GM19025 (cell line): ENCODE measurements around the gene COG4.
"Not testable (repeated sequence)": the region's sequence is repeated elsewhere in the genome, so short reads cannot be mapped to it uniquely, and the experiment has no call there.

Experiments used
- ATAC-seq: cut with Tn5 transposase; IDR thresholded peaks from one replicate; pipeline ENCODE4 v1.9.1; 2021; ENCODE audit warnings: mild to moderate bottlenecking, low read depth, moderate library complexity; ENCODE audit not compliant: unreplicated experiment

COG4 gene

DNA sequence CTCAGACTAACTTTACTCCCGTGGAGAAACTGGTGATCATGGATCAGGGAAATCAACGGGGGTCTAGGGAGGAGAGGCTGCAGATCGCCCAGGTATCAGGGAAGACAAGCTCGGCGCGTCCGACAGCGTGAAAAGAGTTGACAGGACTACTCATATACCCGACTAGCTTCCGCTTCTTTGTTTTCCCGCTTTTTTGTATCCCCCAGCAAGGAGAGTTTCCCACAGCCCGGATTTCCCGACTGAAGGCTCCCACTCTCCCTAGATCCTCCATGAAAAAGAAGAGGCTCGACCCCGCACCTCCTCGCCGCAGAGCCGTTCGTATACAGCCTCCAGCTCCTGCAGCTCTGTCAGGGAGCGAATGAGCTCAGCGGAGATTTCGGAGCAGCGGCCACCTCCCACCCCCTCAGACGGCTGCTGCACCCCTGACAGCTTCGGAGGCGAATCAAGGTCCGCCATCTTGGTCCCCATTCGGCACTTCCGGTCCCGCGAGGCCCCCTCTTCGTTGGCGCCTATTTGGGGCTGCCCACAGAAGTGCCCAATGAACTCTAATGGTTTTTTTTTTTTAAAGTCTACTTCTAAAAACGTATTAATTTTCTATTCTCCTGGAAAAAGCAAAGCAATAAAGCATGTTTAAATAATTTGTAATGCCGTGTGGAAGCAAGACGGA, at the start of gene COG4:
Gene COG4, minus strand, starts transcription at position 479 of the 667 bp plus-strand sequence. Its CDS starts 11 bp downstream, at position 468.
- no peak for ATAC-seq

GRCh38 chr16:70572926-70573270, 49.5 kb upstream of the COG4 start:
- no peak for ATAC-seq

- no peak for ATAC-seq
Measured at GRCh38 chr16:70572050-70572925, 48.9 kb upstream of the COG4 start.

- no peak for ATAC-seq
Measured at GRCh38 chr16:70571623-70572022, 48.3 kb upstream of the COG4 start.

GRCh38 chr16:70570967-70571570, 47.7 kb upstream of the COG4 start:
- ATAC-seq = no peak

GRCh38 chr16:70569752-70570151, 46.4 kb upstream of the COG4 start:
- no peak for ATAC-seq

GRCh38 chr16:70568601-70569237, 45.4 kb upstream of the COG4 start:
- no peak for ATAC-seq

DNA sequence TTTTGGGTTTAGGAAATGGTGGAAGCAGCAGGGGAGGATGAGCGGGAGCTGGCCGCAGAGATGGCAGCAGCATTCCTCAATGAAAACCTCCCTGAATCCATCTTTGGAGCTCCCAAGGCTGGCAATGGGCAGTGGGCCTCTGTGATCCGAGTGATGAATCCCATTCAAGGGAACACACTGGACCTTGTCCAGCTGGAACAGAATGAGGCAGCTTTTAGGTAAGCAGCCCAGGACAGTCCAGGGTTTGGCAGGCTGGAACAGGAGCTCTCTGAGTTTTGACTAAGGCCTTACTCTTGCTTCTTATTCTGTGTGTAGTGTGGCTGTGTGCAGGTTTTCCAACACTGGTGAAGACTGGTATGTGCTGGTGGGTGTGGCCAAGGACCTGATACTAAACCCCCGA, 41.7 kb upstream of the COG4 start:
- ATAC-seq = no peak

- ATAC-seq = no peak
Measured at GRCh38 chr16:70563636-70564035, 40.3 kb upstream of the COG4 start.

GRCh38 chr16:70561623-70562022, 38.3 kb upstream of the COG4 start:
- no peak for ATAC-seq

DNA sequence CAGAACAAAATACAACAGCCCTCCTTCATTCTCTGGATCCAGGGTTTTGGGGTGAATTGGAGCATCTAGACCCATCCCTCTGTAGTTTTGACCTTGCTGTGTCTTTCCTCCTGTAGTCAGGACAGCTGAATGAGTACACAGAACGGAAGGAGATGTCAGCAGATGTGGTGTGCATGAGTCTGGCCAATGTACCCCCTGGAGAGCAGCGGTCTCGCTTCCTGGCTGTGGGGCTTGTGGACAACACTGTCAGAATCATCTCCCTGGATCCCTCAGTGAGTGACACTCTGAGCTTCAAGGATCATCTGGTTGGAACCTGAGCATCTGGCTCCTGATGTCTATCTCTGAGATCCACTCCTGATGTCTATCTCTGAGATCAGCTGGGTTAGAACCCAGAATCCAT, 32.7 kb upstream of the COG4 start:
- no peak for ATAC-seq

DNA sequence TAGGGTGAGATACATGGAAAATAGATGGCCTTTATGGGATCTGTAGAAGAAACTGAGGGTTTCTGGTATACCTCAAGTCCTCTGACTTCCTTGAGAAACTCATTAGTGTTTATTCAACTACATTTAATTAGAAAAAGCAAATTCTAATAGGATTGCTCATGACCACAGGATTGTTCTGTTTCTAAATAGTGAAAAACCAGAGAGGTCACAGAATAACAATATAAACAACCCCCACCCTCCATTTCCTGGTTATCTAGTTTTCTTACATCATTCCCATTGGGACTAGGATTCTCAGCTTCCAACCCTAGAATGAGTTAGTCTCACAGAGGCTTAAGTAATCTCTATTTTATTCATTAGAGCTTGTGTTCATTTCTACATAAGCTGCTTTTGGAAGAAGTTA, 30.3 kb upstream of the COG4 start:
- no peak for ATAC-seq

DNA sequence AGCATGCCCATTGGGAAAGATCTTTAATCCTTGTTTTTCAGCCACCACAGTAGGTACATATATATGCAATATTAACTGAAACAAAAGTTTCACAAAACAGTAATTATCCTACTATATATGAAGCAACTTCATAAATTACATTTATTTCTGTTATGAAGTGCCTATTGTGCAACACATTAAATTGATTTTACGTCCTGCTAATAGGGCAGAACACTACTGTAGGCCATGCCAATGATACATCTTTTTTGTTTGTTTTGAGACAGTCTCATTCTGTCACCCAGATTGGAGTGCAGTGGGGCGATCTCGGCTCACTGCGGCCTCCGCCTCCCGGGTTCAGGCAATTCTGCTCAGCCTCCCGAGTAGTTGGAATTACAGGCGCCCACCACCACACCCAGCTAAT, 29.3 kb upstream of the COG4 start:
- ATAC-seq = no peak

GRCh38 chr16:70551788-70552187, 28.4 kb upstream of the COG4 start:
- no peak for ATAC-seq

DNA sequence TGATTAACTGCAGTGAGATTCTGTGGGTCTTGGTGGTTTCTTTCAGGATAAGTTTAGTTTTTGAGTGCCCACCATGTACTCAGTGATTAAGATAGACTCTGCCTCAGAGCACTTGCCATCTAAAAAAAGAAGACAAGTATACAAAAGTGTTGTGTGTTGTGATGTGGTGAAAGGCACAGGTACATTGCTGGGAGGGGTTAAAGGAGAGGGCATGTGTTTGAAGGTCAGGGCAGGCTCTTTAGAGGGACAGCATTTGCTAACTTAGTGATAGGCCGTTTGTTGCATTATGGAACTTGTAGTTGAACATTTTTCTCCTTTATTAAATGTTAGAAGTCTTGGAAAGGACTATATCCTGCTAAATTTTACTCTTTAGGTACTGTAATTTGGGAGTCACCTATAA, 26.7 kb upstream of the COG4 start:
- ATAC-seq = no peak

- ATAC-seq = no peak
Measured at GRCh38 chr16:70548936-70549335, 25.6 kb upstream of the COG4 start.

DNA sequence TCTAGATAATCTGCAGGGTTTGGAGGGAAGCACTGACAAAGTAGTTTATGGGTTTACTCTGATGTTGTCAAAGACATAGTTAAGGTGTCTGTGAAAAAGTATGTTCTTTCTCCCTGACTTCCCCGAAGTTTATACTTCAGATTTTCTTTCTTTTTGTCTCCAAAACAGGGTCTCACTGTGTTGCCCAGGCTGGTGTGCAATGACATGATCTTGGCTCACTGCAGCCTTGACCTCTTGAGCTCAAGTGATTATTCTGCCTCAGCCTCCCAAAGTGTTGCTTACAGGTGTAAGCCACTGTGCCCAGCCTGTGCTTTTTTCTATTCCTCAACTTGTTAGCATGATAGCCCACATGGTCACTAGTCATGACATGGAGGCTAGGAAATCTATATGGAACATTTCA, 21.2 kb upstream of the COG4 start:
- no peak for ATAC-seq

- no peak for ATAC-seq
Measured at GRCh38 chr16:70540994-70541393, 17.6 kb upstream of the COG4 start.

DNA sequence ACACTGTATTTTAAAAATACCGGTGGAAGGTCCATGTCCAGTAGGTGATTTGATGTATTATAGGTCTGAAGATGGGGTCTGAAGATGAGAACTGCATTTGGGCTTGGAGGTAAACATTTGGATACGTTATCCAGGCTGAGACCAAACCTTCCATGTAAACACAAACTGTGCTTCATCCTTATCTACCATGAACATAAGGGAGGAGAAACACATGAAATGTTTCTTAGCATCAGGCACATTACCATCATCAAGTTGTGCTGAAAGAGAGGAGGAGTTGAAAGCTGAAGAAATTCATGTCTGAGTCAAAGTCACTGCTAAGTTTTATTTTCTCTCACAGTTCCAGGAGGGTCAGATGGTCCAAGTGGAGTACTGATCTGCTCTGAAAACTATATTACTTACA, 11.6 kb upstream of the COG4 start:
- ATAC-seq = no peak

DNA sequence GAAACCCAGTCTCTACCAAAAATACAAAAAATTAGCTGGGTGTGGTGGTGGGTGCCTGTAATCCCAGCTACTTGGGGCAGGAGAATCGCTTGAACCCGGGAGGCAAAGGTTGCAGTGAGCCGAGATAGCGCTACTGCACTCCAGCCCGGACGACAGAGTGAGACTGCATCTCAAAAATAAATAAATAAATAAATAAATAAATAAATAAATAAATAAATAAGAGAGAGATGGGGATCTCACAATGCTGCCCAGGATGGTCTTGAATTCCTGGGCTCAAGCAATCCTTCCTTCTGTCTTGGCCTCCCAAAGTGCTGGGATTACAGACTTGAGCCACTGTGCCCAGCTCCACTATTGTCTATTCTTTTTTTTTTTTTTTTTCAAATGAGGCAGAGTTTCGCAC, 6.6 kb upstream of the COG4 start:
- not testable (repeated sequence) for ATAC-seq
